Left cardiac atrium (tissue), 4 donors: ENCODE results near the gene PEAK1. TPM values are rescaled to one million over a fixed set of nuclear protein-coding genes. Genes with fewer than 3 reads are reported as not detected.

Experiments used
- ATAC-seq, 2 donors: fragments of 200-7000 bp; cut with Tn5 transposase; one replicate each; pipeline ENCODE4 v1.9.1; 2020; ENCODE audit warnings: mild to moderate bottlenecking in 2 of 2, moderate library complexity in 2 of 2
- DNase-seq: peaks from one replicate; pipeline ENCODE4 v3.0.0-alpha.2; 2020
- intact Hi-C, 2 donors: fragments of 100-400 bp; cut with DNase I; formaldehyde crosslinking; loops; one replicate each; pipeline versions ENCODE4 v1.14.1 to v1.15.1; 2022 to 2023
- total RNA-seq, 2 donors: library from RNA; stranded (reverse); fragmentation: NEBNext Ultra II Directional; extraction: Animal tissue kit (Norgen Biotek cat#: 25700); gene quantifications; one replicate each; pipeline ENCODE4 v1.2.1, GENCODE V29; 2021
- donor health status: DM: no; HTN: yes; CAD: no.
- donor health status: DM: no; HTN: yes; CAD: no; lungs with severe emphysema.
- donor health status: DM: yes; HTN: yes; CAD: no.
- donor health status: Dilated cardiomyopathy.

Gene PEAK1
- total RNA-seq, 2 donors from 2014 or later: 59.0 to 71.7 TPM

GRCh38 chr15:77130315-77130930 is 289.5 kb downstream of the PEAK1 start:
- ATAC-seq (no peak), DNase-seq (no peak)
- intact Hi-C loops: no loop called here

GRCh38 chr15:77127626-77128025 is 292.3 kb downstream of the PEAK1 start:
- ATAC-seq: no peak
- intact Hi-C loops: no loop called here
- no peak for DNase-seq

- ATAC-seq (peak in 1 of 2 donors; percentile 57), DNase-seq (no peak)
- intact Hi-C loops: no loop called here
Observed at GRCh38 chr15:77126529-77127326, 293.2 kb downstream of the PEAK1 start.

- intact Hi-C loops: no loop called here
Observed at GRCh38 chr15:77123854-77124253, 296.1 kb downstream of the PEAK1 start.

GRCh38 chr15:77122576-77122975 is 297.3 kb downstream of the PEAK1 start:
- intact Hi-C loops: no loop called here
- no peak for ATAC-seq
- DNase-seq: no peak

More at GRCh38 chr15:77123854-77124253, 296.1 kb downstream of the PEAK1 start:
- DNase-seq (no peak), ATAC-seq (no peak)

GRCh38 chr15:77121599-77121998 is 298.3 kb downstream of the PEAK1 start:
- no peak for DNase-seq
- intact Hi-C loops: no loop called here
- no peak for ATAC-seq

GRCh38 chr15:77120576-77120975 is 299.3 kb downstream of the PEAK1 start:
- DNase-seq (no peak), ATAC-seq (no peak)
- intact Hi-C loops: no loop called here

GRCh38 chr15:77119446-77119845 is 300.5 kb downstream of the PEAK1 start:
- DNase-seq (no peak), ATAC-seq (no peak)
- intact Hi-C loops: loop anchor here (5.0 to 10.0 kb wide), 3 partner anchors 378 to 515 kb away; partner anchors contain the start of gene LINGO1 (in 1 of the 2)

GRCh38 chr15:77118882-77119321 is 301.0 kb downstream of the PEAK1 start:
- DNase-seq (no peak), ATAC-seq (peak; percentile 68 to 79)
- intact Hi-C loops: loop anchor here (1.0 to 10.0 kb wide), 4 partner anchors 378 to 516 kb away; partner anchors contain the start of gene LINGO1 (in 1 of the 2)

GRCh38 chr15:77115179-77115578 is 304.7 kb downstream of the PEAK1 start:
- intact Hi-C loops: loop anchor here (5.0 to 10.0 kb wide), 3 partner anchors 382 to 520 kb away; partner anchors contain the start of gene LINGO1 (in 1 of the 2)
- ATAC-seq (no peak), DNase-seq (no peak)

GRCh38 chr15:77112838-77113504 is 306.9 kb downstream of the PEAK1 start:
- peak in 1 of 2 donors; percentile 62 for ATAC-seq
- intact Hi-C loops: loop anchor here (10.0 kb wide), 2 partner anchors 432 to 522 kb away; partner anchors contain the start of gene LINGO1 (in 1 of the 2)
- DNase-seq: no peak

GRCh38 chr15:77111789-77112188 is 308.1 kb downstream of the PEAK1 start:
- no peak for DNase-seq
- intact Hi-C loops: loop anchor here (10.0 kb wide), 2 partner anchors 433 to 523 kb away; partner anchors contain the start of gene LINGO1 (in 1 of the 2)
- ATAC-seq: no peak

GRCh38 chr15:77107531-77108355 is 312.2 kb downstream of the PEAK1 start:
- intact Hi-C loops: loop anchor here in 1 of 2 donors (5.0 kb wide), 1 partner anchor 310 kb away; no protein-coding TSS in a partner anchor
- ATAC-seq (peak; percentile 54 to 55), DNase-seq (peak; percentile 46)

GRCh38 chr15:77107068-77107467 is 312.8 kb downstream of the PEAK1 start:
- DNase-seq (peak; percentile 31), ATAC-seq (peak; percentile 80 to 81)
- intact Hi-C loops: loop anchor here in 1 of 2 donors (5.0 kb wide), 1 partner anchor 310 kb away; no protein-coding TSS in a partner anchor

- intact Hi-C loops: no loop called here
- DNase-seq (peak; percentile 44), ATAC-seq (peak; percentile 32 to 80)
Observed at GRCh38 chr15:77104155-77104554, 315.7 kb downstream of the PEAK1 start.

GRCh38 chr15:77099741-77100463 is 320.0 kb downstream of the PEAK1 start:
- ATAC-seq: no peak
- DNase-seq: no peak
- intact Hi-C loops: no loop called here

- intact Hi-C loops: no loop called here
- no peak for DNase-seq
- ATAC-seq: no peak
Observed at GRCh38 chr15:77098572-77098971, 321.3 kb downstream of the PEAK1 start.

- intact Hi-C loops: no loop called here
- DNase-seq (no peak), ATAC-seq (no peak)
Observed at GRCh38 chr15:77097921-77098320, 322.0 kb downstream of the PEAK1 start.
